ENCODE data around the gene SCYGR3.

DNA sequence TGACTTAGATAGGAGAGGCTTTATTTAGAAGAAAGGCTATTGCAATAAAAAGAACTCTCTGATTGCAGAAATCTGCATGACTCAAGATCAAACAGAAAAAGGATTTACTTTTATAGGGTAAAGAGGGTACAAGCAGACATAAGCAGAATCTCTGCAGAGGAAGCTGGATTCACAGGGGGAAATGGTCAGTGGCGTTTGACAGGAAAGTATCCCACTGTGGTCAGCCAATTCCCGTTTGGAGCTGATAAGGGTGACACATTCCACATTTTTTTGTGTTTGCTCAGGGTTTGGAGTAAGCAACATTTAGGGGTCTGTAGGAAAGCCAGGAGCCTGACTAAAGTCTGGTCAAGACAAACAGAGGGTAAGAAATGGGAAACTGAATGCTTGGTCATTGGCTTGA lies 28.0 kb upstream of the SCYGR3 start:
- TF ChIP-seq, protein P1, sequence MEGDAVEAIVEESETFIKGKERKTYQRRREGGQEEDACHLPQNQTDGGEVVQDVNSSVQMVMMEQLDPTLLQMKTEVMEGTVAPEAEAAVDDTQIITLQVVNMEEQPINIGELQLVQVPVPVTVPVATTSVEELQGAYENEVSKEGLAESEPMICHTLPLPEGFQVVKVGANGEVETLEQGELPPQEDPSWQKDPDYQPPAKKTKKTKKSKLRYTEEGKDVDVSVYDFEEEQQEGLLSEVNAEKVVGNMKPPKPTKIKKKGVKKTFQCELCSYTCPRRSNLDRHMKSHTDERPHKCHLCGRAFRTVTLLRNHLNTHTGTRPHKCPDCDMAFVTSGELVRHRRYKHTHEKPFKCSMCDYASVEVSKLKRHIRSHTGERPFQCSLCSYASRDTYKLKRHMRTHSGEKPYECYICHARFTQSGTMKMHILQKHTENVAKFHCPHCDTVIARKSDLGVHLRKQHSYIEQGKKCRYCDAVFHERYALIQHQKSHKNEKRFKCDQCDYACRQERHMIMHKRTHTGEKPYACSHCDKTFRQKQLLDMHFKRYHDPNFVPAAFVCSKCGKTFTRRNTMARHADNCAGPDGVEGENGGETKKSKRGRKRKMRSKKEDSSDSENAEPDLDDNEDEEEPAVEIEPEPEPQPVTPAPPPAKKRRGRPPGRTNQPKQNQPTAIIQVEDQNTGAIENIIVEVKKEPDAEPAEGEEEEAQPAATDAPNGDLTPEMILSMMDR (IDR thresholded peaks at IDR 0.05; ENCODE audit: poor library complexity, severe bottlenecking) = no peak
- no peak for TF ChIP-seq REST (IDR thresholded peaks at IDR 0.05; ENCODE audit: borderline replicate concordance)
- no peak for TF ChIP-seq RAD21 (conservative IDR thresholded peaks at IDR 0.05)
- TF ChIP-seq EP300 (conservative IDR thresholded peaks at IDR 0.05; ENCODE audit: poor library complexity, severe bottlenecking) = no peak
- no peak for TF ChIP-seq EZH2 (IDR thresholded peaks at IDR 0.05; ENCODE audit: borderline replicate concordance, insufficient read depth, low read length, poor library complexity, severe bottlenecking)
- TF ChIP-seq MXI1 (conservative IDR thresholded peaks at IDR 0.05; ENCODE audit: poor library complexity, severe bottlenecking) = no peak
- TF ChIP-seq POLR2AphosphoS5 (IDR thresholded peaks at IDR 0.05) = no peak
